ENCODE data around the gene FAM83E. TPM values are rescaled to one million over a fixed set of nuclear protein-coding genes. Genes with fewer than 3 reads are reported as not detected.
"Not testable (repeated sequence)": the region's sequence is repeated elsewhere in the genome, so short reads cannot be mapped to it uniquely, and the experiment has no call there.

FAM83E gene
- total RNA-seq, 1 donor from 2014 or later: 0.48 TPM

DNA sequence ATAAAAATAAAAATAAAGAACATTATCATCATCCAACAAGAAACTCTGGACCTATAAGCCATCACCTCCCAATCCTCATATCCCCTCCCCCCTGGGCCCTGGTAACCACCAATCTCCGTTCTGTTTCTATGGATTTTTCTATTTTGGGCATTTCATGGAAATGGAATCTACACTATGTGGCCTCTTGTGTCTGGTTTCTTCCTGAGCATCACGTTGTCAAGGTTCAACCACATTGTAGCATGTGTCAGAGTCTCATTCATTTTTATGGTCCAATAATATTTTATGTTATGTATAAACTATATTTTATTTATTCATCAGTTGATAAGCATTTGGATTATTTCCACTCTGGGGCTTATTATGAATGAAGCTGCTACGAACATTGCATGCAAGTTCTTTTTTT lies 36.0 kb downstream of the FAM83E start:
- peak; percentile 41 for DNase-seq (ENCODE audit: low spot score)

DNA sequence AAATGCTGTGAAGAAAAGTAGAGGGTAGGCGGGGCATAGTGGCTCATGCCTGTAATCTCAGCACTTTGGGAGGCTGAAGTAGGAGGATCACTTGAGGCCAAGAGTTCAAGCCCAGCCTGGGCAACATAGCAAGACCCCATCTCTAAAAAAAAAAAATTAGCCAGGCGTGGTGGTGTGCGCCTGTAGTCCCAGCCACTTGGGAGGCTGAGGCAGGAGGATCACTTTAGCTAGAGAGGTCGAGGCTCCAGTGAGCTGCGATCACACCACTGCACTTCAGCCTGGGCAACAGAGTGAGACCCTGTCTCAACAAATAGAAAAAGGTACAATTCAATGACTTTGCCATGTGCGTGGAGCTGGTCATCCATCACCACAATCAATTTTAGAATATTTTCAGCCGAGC lies 37.0 kb downstream of the FAM83E start:
- DNase-seq (ENCODE audit: low spot score): not testable (repeated sequence)

DNA sequence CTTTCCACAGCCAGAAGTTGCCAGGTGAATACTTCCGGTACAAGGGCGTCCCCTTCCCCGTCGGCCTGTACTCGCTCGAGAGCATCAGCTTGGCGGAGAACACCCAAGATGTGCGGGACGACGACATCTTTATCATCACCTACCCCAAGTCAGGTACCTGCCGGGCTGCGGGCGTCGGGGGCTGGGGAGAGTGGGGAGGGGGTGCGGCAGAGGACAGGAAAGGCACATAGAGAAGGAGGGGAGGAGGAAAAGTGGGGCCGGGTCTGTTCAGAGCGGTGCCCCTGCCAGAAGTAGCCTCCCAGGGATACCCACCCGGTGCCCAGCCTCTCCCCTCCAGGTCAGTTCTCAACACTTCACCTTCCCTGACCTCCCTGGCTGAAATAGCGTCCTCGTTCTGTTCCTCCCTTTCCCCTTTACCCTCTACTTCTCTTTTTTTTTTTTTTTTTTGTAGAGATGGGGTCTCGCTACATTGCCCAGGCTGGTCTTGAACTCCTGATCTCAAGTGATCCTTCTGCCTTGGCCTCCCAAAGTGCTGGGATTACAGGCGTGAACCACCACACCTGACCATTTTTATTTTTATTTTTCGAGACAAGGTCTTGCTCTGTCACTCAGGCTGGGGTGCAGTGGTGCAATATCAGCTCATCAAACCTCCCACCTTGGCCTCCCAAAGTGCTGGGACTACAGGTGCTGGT lies 38.8 kb downstream of the FAM83E start:
- no peak for DNase-seq (ENCODE audit: low spot score)

DNA sequence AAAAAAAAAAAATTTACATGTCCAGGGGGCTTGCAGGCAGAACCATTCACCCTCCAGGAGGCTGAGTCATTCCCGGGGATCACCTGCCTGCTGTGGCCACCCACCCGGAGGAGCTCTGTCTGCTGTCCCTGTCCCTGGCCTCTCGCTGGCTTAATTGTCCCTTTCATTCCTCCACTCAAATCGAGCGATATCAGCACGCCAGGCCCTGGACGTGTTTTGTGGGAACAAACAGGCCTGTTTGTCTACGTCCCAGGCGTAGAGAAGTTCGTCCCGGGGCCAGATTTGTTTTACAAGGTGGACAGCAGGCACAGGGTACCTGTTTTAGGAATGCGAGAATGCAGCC lies 41.7 kb downstream of the FAM83E start:
- DNase-seq (ENCODE audit: low spot score): no peak

DNA sequence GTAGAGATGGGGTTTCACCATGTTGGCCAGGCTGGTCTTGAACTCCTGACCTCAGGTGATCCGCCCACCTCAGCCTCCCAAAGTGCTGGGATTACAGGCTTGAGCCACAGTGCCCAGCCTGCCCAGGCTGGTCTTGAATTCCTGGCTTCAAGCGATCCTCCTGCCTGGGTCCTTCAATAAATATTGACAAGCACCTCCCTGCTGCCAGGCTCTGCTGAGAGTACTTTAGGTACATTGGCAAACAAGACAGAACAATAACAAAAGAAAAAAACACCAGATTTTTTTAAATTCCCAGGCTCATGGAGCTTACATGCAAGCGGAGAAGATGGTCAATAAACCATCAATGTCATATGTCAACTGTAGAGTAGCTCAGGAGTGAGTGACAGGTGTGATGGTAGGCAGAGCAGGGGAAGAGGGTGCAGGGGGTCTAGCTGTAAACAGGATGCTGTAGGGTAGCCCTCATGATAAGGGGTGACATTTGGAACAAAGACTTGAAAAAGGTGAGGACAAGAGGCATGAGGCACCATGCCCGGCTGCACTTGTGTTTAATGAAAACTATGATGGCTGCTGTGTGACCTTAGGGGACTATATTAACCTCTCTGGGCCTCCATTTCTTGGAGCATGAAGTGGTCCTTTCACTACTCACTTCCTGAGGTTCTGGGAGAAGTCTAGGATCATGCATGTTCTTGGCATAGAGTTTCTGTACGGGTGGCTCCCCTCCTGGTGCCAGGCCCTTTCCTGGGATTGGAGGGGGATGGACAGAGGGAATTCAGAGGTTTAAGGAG lies 43.3 kb downstream of the FAM83E start:
- DNase-seq (ENCODE audit: low spot score): no peak

DNA sequence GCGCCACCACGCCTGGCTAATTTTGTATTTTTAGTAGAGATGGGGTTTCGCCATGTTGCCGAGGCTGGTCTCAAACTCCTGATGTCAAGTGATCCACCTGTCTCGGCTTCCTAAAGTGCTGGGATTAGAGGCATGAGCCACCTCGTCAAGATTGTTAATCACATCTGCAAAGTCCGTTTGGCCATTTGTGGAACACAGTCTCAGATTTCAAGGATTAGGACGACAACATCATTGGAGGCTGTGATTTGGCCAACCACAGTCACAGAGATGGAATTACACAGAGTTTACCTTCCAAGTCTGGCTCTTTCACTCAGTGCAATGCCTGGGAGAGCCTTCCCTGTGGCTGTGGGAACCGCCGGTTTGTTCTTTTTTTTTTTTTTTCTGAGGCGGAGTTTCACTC lies 45.1 kb downstream of the FAM83E start:
- DNase-seq (ENCODE audit: low spot score): peak; percentile 39

DNA sequence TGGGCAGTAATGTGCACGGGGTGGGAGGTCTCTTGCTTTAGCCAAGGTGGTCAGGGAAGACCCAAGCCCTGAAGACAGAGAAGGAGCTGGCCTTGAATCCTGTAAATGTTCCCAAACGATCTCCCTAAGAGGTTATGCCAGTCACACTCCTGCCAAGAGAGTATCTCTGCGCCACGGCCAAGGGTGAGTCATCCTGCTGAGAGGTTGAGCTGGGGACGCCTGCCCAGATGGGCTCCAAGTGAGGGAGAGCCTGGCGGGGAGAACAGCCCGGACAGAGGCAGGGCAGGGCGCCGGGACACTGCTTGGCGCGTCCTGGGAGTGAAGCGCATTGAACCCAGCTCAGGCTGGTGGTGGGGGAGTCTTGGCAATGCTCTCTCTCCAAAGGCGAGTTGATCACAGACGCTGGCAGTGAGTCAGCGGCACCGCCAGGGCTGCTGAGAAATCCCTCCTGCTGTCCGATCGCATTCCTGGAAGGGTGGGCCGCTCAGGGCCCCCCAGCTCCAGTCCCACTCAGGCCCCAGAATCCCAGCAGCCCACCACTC lies 46.5 kb downstream of the FAM83E start:
- peak; percentile 93 for DNase-seq (ENCODE audit: low spot score)

DNA sequence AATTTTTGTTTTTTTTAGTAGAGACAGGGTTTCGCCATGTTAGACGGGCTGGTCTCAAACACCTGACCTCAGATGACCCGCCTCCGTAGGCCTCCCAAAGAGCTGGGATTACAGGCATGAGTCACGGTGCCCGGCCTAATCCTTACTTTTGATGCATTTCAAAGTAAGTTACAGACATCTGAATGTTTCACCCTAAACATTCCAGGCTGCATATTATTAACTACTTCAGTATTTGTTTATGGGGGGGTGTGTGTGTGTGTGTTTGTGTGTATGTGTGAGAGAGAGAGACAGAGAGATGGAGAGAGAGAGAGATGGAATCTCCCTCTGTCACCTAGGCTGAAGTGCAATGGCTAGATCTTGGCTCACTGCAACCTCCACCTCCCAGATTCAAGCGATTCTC lies 49.8 kb downstream of the FAM83E start:
- DNase-seq (ENCODE audit: low spot score): peak; percentile 39

Other genes starting within 250 kb of the FAM83E start
- 47.7 TPM for gene KDELR1, start 223.5 kb downstream of the FAM83E start, total RNA-seq (ENCODE audit: insufficient read depth, low replicate concordance)
- gene GRIN2D, start 221.4 kb downstream of the FAM83E start, total RNA-seq (ENCODE audit: insufficient read depth, low replicate concordance): 4.3 TPM
- gene GRWD1, start 169.1 kb downstream of the FAM83E start, total RNA-seq (ENCODE audit: insufficient read depth, low replicate concordance): 19.0 TPM
- gene KCNJ14, start 159.5 kb downstream of the FAM83E start, total RNA-seq (ENCODE audit: insufficient read depth, low replicate concordance): 0.48 TPM
- gene CYTH2, start 145.7 kb downstream of the FAM83E start, total RNA-seq (ENCODE audit: insufficient read depth, low replicate concordance): 20.0 TPM
- gene LMTK3, start 103.2 kb downstream of the FAM83E start, total RNA-seq (ENCODE audit: insufficient read depth, low replicate concordance): not detected
- gene SULT2B1, start 62.9 kb downstream of the FAM83E start, total RNA-seq (ENCODE audit: insufficient read depth, low replicate concordance): not detected
- gene SPACA4, start 8.3 kb downstream of the FAM83E start, total RNA-seq (ENCODE audit: insufficient read depth, low replicate concordance): not detected
- 1,534 TPM for gene RPL18, start 4.1 kb upstream of the FAM83E start, total RNA-seq (ENCODE audit: insufficient read depth, low replicate concordance)
- gene SPHK2, start 4.4 kb upstream of the FAM83E start, total RNA-seq (ENCODE audit: insufficient read depth, low replicate concordance): 7.5 TPM
- 0.72 TPM for gene DBP, start 22.3 kb upstream of the FAM83E start, total RNA-seq (ENCODE audit: insufficient read depth, low replicate concordance)
- gene CA11, start 31.1 kb upstream of the FAM83E start, total RNA-seq (ENCODE audit: insufficient read depth, low replicate concordance): not detected
- gene NTN5, start 57.9 kb upstream of the FAM83E start, total RNA-seq (ENCODE audit: insufficient read depth, low replicate concordance): not detected
- 0.72 TPM for gene FUT2, start 80.9 kb upstream of the FAM83E start, total RNA-seq (ENCODE audit: insufficient read depth, low replicate concordance)
- not detected for gene MAMSTR, start 104.6 kb upstream of the FAM83E start, total RNA-seq (ENCODE audit: insufficient read depth, low replicate concordance)
- gene RASIP1, start 125.5 kb upstream of the FAM83E start, total RNA-seq (ENCODE audit: insufficient read depth, low replicate concordance): 3.1 TPM
- not detected for gene IZUMO1, start 131.8 kb upstream of the FAM83E start, total RNA-seq (ENCODE audit: insufficient read depth, low replicate concordance)
- gene FUT1, start 137.6 kb upstream of the FAM83E start, total RNA-seq (ENCODE audit: insufficient read depth, low replicate concordance): 1.4 TPM
- not detected for gene FGF21, start 140.4 kb upstream of the FAM83E start, total RNA-seq (ENCODE audit: insufficient read depth, low replicate concordance)
- gene BCAT2, start 196.0 kb upstream of the FAM83E start, total RNA-seq (ENCODE audit: insufficient read depth, low replicate concordance): 11.1 TPM
- 3.4 TPM for gene HSD17B14, start 221.4 kb upstream of the FAM83E start, total RNA-seq (ENCODE audit: insufficient read depth, low replicate concordance)

Measured in umbilical cord (tissue), 2 donors.